Fibroblast of skin of right biceps (primary cell): ENCODE data around the gene STK25.
"Not testable (repeated sequence)": the region's sequence is repeated elsewhere in the genome, so short reads cannot be mapped to it uniquely, and the experiment has no call there.

Source experiments
- DNase-seq: peaks from one replicate; pipeline ENCODE4 v3.0.0-alpha.2; 2013

The STK25 gene

GRCh38 chr2:241539616-241540374 is 31.4 kb upstream of the STK25 start:
- DNase-seq, result no peak

GRCh38 chr2:241538838-241539615 is 30.6 kb upstream of the STK25 start:
- no peak for DNase-seq

GRCh38 chr2:241535871-241536655 is 27.7 kb upstream of the STK25 start:
- no peak for DNase-seq

- DNase-seq, result no peak
Observed at GRCh38 chr2:241534701-241535375, 26.5 kb upstream of the STK25 start.

- no peak for DNase-seq
Observed at GRCh38 chr2:241534293-241534692, 25.9 kb upstream of the STK25 start.

GRCh38 chr2:241532733-241533601 is 24.6 kb upstream of the STK25 start:
- DNase-seq, result no peak

GRCh38 chr2:241532168-241532567 is 23.8 kb upstream of the STK25 start:
- no peak for DNase-seq

- no peak for DNase-seq
Observed at GRCh38 chr2:241531161-241531722, 22.9 kb upstream of the STK25 start.

- DNase-seq, result no peak
Observed at GRCh38 chr2:241530571-241530970, 22.2 kb upstream of the STK25 start.

GRCh38 chr2:241525818-241526780 is 17.7 kb upstream of the STK25 start:
- DNase-seq, result not testable (repeated sequence)

GRCh38 chr2:241522477-241522876 is 14.1 kb upstream of the STK25 start:
- no peak for DNase-seq

GRCh38 chr2:241519669-241520068 is 11.3 kb upstream of the STK25 start:
- no peak for DNase-seq

GRCh38 chr2:241517297-241517696 is 8.9 kb upstream of the STK25 start:
- no peak for DNase-seq

- no peak for DNase-seq
Observed at GRCh38 chr2:241516520-241516965, 8.2 kb upstream of the STK25 start.

GRCh38 chr2:241514986-241515737 is 6.8 kb upstream of the STK25 start:
- no peak for DNase-seq

GRCh38 chr2:241514553-241514952 is 6.2 kb upstream of the STK25 start:
- DNase-seq, result peak; percentile 33

GRCh38 chr2:241511091-241511741 is 2.8 kb upstream of the STK25 start:
- no peak for DNase-seq

GRCh38 chr2:241509155-241509784 is 886 bp upstream of the STK25 start:
- DNase-seq, result no peak
